ENCODE results near the gene CHD9. TPM values are rescaled to one million over a fixed set of nuclear protein-coding genes. Genes with fewer than 3 reads are reported as not detected.
"Not testable (repeated sequence)": the region's sequence is repeated elsewhere in the genome, so short reads cannot be mapped to it uniquely, and the experiment has no call there.

The CHD9 gene
- polyA plus RNA-seq (ENCODE audit: insufficient read length in 3 of 3) = 10 to 100 TPM; 49.8 to 66.6 (median 58.6) TPM

- peak in 2 of 3 donors; percentile 81 to 86 for DNase-seq (ENCODE audit: low read depth in 3 of 3, low spot score in 2 of 3)
Measured at GRCh38 chr16:53054670-53055485, at the start of gene CHD9. TSS of gene CHD9 (plus strand) at chr16:53054991. CDS start at chr16:53156090, 101,099 bp downstream.

GRCh38 chr16:53007095-53007494 is 47.7 kb upstream of the CHD9 start:
- DNase-seq (ENCODE audit: low read depth in 3 of 3, low spot score in 2 of 3) = no peak

- DNase-seq (ENCODE audit: low read depth in 3 of 3, low spot score in 2 of 3) = no peak
Measured at GRCh38 chr16:53014287-53014686, 40.5 kb upstream of the CHD9 start.

GRCh38 chr16:53018834-53019416 is 35.9 kb upstream of the CHD9 start:
- no peak for DNase-seq (ENCODE audit: low read depth in 3 of 3, low spot score in 2 of 3)

GRCh38 chr16:53022374-53022773 is 32.4 kb upstream of the CHD9 start:
- DNase-seq (ENCODE audit: low read depth in 3 of 3, low spot score in 2 of 3) = no peak

GRCh38 chr16:53024045-53024444 is 30.7 kb upstream of the CHD9 start:
- DNase-seq (ENCODE audit: low read depth in 3 of 3, low spot score in 2 of 3) = no peak

- no peak for DNase-seq (ENCODE audit: low read depth in 3 of 3, low spot score in 2 of 3)
Measured at GRCh38 chr16:53029971-53030370, 24.8 kb upstream of the CHD9 start.

- no peak for DNase-seq (ENCODE audit: low read depth in 3 of 3, low spot score in 2 of 3)
Measured at GRCh38 chr16:53031323-53031942, 23.4 kb upstream of the CHD9 start.

- no peak for DNase-seq (ENCODE audit: low read depth in 3 of 3, low spot score in 2 of 3)
Measured at GRCh38 chr16:53034306-53034705, 20.5 kb upstream of the CHD9 start.

- DNase-seq (ENCODE audit: low read depth in 3 of 3, low spot score in 2 of 3) = no peak
Measured at GRCh38 chr16:53035176-53035942, 19.4 kb upstream of the CHD9 start.

GRCh38 chr16:53036066-53036465 is 18.7 kb upstream of the CHD9 start:
- no peak for DNase-seq (ENCODE audit: low read depth in 3 of 3, low spot score in 2 of 3)

- not testable (repeated sequence) for DNase-seq (ENCODE audit: low read depth in 3 of 3, low spot score in 2 of 3)
Measured at GRCh38 chr16:53036711-53037110, 18.1 kb upstream of the CHD9 start.

- DNase-seq (ENCODE audit: low read depth in 3 of 3, low spot score in 2 of 3) = no peak
Measured at GRCh38 chr16:53040788-53041187, 14.0 kb upstream of the CHD9 start.

- no peak for DNase-seq (ENCODE audit: low read depth in 3 of 3, low spot score in 2 of 3)
Measured at GRCh38 chr16:53041320-53042051, 13.3 kb upstream of the CHD9 start.

GRCh38 chr16:53042235-53042701 is 12.5 kb upstream of the CHD9 start:
- no peak for DNase-seq (ENCODE audit: low read depth in 3 of 3, low spot score in 2 of 3)

- DNase-seq (ENCODE audit: low read depth in 3 of 3, low spot score in 2 of 3) = no peak
Measured at GRCh38 chr16:53043428-53043831, 11.4 kb upstream of the CHD9 start.

- no peak for DNase-seq (ENCODE audit: low read depth in 3 of 3, low spot score in 2 of 3)
Measured at GRCh38 chr16:53043986-53044601, 10.7 kb upstream of the CHD9 start.

GRCh38 chr16:53045341-53046220 is 9.2 kb upstream of the CHD9 start:
- no peak for DNase-seq (ENCODE audit: low read depth in 3 of 3, low spot score in 2 of 3)

GRCh38 chr16:53047515-53047914 is 7.3 kb upstream of the CHD9 start:
- DNase-seq (ENCODE audit: low read depth in 3 of 3, low spot score in 2 of 3) = not testable (repeated sequence)
